Dedifferentiated amniotic fluid mesenchymal stem cell (primary cell): ENCODE measurements around the gene KBTBD12.

Source experiments
- DNase-seq: peaks from one replicate; pipeline ENCODE4 v3.0.0-alpha.2; 2016; ENCODE audit errors: extremely low spot score

The KBTBD12 gene

DNA sequence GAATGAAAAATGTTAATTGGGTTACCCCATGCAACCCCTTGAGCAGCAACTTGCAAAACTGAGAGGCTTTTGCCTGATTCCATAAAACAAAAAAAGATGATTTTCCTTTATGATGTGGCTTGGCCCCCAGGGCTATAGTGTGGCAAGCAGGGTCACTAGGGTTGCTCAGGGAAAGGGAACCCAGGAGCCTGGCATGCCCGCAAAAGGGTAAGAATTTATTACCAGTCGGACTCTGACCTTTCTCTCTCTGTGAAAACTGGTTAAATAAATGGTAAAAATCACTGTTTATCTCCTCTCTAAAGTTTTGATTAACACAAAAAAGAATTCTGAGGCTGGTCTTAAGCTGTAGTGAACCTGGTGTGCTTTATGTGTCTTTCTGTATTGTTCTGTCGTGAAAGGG is 99.5 kb downstream of the KBTBD12 start:
- DNase-seq: no peak

DNA sequence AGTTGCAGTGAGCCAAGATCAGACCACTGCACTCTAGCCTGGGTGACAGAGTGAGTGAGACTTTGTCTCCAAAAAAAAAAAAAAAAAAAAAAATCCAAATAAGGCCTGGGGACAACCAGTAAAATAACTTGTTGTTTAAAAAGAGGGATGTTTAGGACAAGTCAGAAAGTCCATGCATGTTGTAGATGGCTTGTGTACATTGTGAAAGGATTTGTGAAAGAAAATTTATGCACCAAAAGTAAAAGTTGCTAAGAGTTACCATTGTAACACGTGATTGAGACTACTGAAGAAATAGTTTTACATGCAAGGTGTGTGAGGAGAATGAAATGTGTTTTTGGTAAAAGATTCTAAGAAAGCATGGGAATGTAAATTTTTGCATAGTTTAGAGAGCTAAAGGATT is 101.5 kb downstream of the KBTBD12 start:
- no peak for DNase-seq

DNA sequence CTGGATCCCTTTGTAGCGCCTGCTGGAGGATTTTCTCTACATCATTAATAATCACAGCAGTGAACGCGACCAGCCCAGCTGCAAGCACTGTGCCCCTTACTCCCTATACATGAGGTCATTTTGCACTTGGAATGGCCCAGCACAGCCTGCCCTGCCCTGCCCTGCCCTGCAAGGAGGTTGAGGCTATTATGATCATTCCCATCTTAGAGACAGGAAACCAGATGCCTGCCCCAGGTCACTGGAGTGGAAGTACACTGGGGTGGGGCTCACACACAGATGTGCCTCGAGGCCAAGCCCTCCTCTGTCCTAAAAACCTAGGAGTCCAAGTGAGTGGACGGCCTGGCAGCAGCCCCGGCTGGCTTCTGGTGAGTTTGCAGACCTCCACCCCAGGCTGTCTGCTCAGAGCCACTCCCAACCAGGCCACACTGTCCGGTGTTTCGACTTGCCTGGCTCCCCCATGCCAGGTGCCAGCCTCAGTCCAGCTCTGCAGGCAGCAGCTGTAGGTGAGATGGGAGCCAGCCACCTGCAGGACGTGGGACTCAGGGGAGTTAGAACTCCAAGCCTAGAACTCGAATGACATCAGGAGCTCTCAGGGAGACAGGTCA is 106.8 kb downstream of the KBTBD12 start:
- no peak for DNase-seq

DNA sequence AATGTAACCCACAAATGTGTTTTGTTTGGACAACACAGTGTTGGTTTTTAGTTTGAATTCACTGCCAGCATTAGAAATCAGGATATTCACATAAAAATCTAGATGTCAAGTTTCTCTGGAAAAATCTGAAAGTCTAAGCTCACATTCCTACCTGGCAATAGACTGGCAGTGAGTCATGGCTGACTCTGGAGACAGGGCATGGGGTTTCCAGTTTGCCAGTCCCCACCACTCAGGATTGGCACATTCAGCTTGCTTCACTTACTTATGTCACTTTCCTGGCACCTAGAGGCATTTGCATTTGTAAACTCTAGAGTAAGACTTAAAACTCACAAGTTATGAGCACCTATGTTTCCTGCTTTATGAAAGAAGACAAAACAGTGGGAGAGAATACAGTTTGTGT is 118.1 kb downstream of the KBTBD12 start:
- DNase-seq: no peak

DNA sequence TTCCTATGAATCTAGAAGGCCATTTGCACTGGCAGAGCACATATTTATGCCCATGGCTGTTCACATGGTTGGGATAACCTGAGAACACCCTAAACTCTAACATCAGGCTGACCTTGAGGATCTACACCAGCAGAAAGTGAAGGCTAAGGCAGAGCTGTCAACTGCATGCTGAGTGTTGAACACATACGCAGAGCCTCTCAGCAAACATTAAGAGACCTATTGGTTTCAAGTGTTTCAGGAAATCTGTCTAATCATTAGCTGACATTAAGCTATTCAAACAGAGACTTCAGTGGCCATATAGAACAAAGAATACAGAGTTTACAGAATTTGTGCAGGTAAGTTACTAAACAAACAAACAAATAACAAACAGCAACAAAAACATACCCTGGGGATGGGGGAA is 121.1 kb downstream of the KBTBD12 start:
- DNase-seq: no peak
